Upper lobe of right lung (tissue), 1 donor: ENCODE results near the gene UXS1. TPM values are rescaled to one million over a fixed set of nuclear protein-coding genes. Genes with fewer than 3 reads are reported as not detected.

Experiments
- ATAC-seq: fragments of 200-7000 bp; cut with Tn5 transposase; one replicate; pipeline ENCODE4 v1.9.1; 2020; ENCODE audit warnings: mild to moderate bottlenecking, moderate library complexity
- DNase-seq: peaks from one replicate; pipeline ENCODE4 v3.0.0-alpha.2; 2020
- H3K27ac ChIP-seq: fragments of 200-600 bp; one replicate; pipeline ENCODE4 v1.8.0; 2022
- H3K27me3 ChIP-seq: fragments of 200-600 bp; one replicate; pipeline ENCODE4 v1.8.0; 2022; ENCODE audit warnings: mild to moderate bottlenecking
- H3K36me3 ChIP-seq: fragments of 200-600 bp; one replicate; pipeline ENCODE4 v1.8.0; 2022
- H3K4me1 ChIP-seq: fragments of 200-600 bp; one replicate; pipeline ENCODE4 v1.8.0; 2022
- H3K4me3 ChIP-seq: fragments of 200-600 bp; one replicate; pipeline ENCODE4 v1.8.0; 2022; ENCODE audit warnings: mild to moderate bottlenecking
- H3K9me3 ChIP-seq: fragments of 200-600 bp; one replicate; pipeline ENCODE4 v1.8.0; 2022
- intact Hi-C: fragments of 100-400 bp; cut with DNase I; formaldehyde crosslinking; loops from one replicate; pipeline ENCODE4 v1.11.0; 2022
- total RNA-seq: library from RNA; stranded (reverse); fragmentation: NEBNext Ultra II Directional; extraction: Animal tissue kit (Norgen Biotek cat#: 25700); gene quantifications from one replicate; pipeline ENCODE4 v1.2.1, GENCODE V29; 2021
- TF ChIP-seq, protein P1 (sequence below): fragments of 200-600 bp; IDR thresholded peaks from one replicate; pipeline ENCODE4 v1.8.0; 2022; ENCODE audit warnings: antibody characterized with exemption
- donor health status: DM: no; HTN: yes; CAD: no; lungs with severe emphysema.

The UXS1 gene
- total RNA-seq, 1 donor from 2014 or later: 64.8 TPM

DNA sequence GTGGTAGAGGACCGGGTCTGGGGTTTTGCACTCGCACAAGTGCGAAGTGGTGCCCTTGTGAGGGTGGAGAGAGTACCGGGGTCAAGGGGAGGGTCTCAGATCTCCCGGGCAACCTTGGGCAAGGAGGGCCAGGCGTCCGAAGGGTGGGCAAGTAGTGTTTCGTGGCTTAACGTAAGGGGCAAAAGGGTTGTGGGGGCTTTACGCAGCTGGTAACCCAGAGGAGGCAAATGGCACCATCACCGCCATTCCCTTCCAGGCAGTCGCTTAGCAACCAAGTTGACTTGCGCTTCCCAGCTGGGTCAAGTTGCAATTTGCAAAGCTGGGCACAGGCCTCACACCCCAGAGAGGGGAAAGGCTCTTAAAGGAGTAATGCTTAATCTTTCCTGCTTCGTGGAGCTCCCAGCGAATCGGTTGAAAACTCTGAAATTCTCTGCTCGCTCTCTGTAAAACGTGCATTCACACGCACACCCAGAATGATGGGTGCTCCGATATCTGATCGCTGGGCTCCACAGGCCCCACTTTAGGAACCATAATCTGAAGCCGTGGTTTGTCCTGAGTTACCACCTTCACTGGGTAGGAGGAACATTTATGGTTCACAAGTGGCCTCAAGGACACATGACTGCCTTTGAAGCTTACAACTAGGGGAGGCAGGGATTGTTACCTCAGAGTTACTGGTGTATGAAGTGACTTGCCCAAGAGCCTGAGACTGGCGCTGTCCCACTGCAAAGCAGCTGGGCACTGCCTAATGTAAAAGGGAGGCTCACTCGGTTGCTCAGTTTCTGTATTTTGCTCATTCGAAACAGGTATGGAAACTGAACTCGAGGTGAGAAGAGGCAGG lies 127.9 kb downstream of the UXS1 start:
- DNase-seq (no peak), ATAC-seq (peak; percentile 16)
- Histone ChIP-seq H3K36me3 (no peaks in the 10 kb centered on the region), H3K9me3 (no peaks in the 10 kb centered on the region), H3K4me1 (peaks cover 3% of the 10 kb centered on the region), H3K4me3 (peak overlapping the region; percentile 46), H3K27ac (no peak overlapping the region), H3K27me3 (peaks cover 11% of the 10 kb centered on the region)
- TF ChIP-seq, protein P1, sequence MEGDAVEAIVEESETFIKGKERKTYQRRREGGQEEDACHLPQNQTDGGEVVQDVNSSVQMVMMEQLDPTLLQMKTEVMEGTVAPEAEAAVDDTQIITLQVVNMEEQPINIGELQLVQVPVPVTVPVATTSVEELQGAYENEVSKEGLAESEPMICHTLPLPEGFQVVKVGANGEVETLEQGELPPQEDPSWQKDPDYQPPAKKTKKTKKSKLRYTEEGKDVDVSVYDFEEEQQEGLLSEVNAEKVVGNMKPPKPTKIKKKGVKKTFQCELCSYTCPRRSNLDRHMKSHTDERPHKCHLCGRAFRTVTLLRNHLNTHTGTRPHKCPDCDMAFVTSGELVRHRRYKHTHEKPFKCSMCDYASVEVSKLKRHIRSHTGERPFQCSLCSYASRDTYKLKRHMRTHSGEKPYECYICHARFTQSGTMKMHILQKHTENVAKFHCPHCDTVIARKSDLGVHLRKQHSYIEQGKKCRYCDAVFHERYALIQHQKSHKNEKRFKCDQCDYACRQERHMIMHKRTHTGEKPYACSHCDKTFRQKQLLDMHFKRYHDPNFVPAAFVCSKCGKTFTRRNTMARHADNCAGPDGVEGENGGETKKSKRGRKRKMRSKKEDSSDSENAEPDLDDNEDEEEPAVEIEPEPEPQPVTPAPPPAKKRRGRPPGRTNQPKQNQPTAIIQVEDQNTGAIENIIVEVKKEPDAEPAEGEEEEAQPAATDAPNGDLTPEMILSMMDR: no peak
- intact Hi-C loops: no loop called here

DNA sequence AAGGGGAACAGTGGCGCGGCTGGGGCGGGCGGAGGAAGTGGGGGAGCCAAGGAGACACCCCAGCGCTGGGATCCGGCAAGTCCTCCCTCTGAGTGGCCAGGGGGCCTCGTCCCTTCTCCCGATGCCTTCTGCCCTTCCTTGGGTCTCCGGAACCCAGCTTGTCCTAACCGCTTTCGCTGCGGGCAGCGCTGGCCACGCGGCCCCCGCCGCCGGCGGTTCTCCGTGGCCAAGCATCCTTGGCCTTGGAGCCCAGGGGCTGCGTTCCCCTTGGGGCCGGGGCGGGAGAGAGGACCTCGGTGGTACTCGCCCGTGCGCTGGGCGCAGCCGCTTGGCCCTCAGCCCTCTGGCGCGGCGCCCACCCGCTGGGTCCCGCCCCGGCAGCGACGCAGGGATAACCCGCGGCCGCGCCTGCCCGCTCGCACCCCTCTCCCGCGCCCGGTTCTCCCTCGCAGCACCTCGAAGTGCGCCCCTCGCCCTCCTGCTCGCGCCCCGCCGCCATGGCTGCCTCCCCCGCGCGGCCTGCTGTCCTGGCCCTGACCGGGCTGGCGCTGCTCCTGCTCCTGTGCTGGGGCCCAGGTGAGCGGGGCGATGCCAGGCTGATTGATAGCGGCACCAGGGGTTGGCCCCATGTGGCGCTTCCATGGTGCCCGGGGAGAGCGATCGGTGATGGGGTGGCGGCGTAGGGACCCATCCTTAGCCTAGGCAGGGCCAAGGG lies 128.7 kb downstream of the UXS1 start:
- H3K9me3 ChIP-seq: no peaks in the 10 kb centered on the region
- H3K27me3 ChIP-seq: peaks cover 11% of the 10 kb centered on the region
- ATAC-seq (peak; percentile 46), DNase-seq (no peak)
- no peak overlapping the region for H3K27ac ChIP-seq
- peaks cover 3% of the 10 kb centered on the region for H3K4me1 ChIP-seq
- TF ChIP-seq, protein P1: no peak
- intact Hi-C loops: no loop called here
- H3K4me3 ChIP-seq: peak overlapping the region; percentile 46
- no peaks in the 10 kb centered on the region for H3K36me3 ChIP-seq

DNA sequence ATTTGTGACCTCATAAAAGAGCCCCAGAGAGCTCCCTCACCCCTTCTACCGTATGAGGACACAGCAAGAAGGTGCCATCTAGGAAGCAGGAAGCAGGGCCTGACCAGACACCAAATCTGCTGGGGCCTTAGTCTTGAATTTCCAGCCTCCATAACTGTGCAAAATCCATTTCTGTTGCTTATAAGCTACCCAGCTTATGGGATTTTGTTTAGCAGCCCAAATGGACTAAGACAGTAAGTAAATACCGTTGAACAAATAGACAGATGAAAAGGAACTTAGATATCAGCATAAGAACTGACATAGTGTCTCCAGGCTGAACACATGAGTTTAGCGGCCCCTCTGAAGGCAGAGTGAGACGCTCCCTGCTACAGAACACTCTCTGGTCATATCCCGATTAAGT lies 130.9 kb downstream of the UXS1 start:
- Histone ChIP-seq H3K36me3 (no peaks in the 10 kb centered on the region), H3K4me1 (peaks cover 3% of the 10 kb centered on the region), H3K27me3 (peaks cover 11% of the 10 kb centered on the region), H3K27ac (no peak overlapping the region), H3K4me3 (no peak overlapping the region), H3K9me3 (no peaks in the 10 kb centered on the region)
- intact Hi-C loops: no loop called here
- ATAC-seq: no peak
- TF ChIP-seq, protein P1: no peak
- no peak for DNase-seq

DNA sequence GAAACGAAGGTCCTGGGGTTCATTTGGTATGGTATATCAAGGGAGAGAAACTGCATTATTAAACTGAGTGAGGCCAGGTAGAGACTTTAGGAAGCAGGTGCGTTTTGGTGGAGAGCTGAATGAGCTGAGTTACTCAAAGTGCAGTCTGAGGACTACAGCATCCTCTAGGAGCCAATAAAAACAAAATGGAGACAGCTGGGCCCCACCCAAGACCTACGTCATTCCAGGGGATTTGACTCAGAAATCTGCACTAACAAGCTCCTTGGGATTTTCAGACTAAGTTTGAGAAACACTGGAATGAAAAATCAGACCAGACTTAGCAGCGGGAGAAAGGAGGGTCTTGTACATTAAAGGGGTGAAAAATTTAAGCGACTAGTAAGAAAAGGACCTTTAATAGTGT lies 131.5 kb downstream of the UXS1 start:
- H3K9me3 ChIP-seq: no peaks in the 10 kb centered on the region
- no peak overlapping the region for H3K27ac ChIP-seq
- TF ChIP-seq, protein P1: no peak
- intact Hi-C loops: no loop called here
- peaks cover 3% of the 10 kb centered on the region for H3K4me1 ChIP-seq
- DNase-seq: no peak
- no peak for ATAC-seq
- peaks cover 11% of the 10 kb centered on the region for H3K27me3 ChIP-seq
- H3K4me3 ChIP-seq: no peak overlapping the region
- no peaks in the 10 kb centered on the region for H3K36me3 ChIP-seq

DNA sequence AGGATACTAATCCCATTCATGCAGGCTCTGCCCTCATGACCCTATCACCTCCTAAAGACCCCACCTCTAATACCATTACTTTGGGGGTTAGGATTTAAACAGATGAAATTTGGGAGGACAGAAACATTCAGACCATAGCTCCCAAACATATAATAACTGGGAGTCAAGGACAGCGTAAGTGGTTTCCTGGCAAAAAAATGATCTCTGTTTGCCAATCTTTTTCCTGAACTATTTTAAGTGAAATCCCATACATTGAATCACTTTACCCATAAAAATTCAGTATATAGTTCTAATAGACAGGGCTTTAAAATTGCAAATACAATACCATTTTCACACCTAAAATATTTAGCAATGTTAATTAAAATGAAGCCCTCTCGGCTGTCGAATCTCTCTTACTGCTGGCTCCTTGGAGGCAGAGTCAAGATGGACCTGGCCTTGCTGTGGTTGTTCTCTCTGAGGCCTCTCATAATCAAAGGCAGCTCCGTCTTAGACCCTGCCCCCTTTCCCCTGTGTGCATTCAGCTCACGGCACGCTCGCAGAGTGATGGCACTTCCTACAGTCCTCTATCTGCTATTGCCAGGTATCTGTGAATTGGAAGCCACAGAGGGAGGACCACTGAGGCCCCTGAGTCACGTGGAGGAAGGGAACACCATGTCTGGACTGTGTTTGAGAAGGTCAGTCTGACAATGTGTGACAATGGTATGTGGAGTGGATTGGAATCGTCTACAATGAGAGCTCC lies 132.3 kb downstream of the UXS1 start:
- Histone ChIP-seq H3K4me3 (no peak overlapping the region), H3K4me1 (peaks cover 3% of the 10 kb centered on the region), H3K36me3 (no peaks in the 10 kb centered on the region), H3K27ac (no peak overlapping the region), H3K27me3 (peaks cover 11% of the 10 kb centered on the region), H3K9me3 (no peaks in the 10 kb centered on the region)
- DNase-seq: no peak
- ATAC-seq: no peak
- TF ChIP-seq, protein P1: no peak
- intact Hi-C loops: no loop called here
